IPS-18a (cell line): ENCODE data around the gene AIRE.
A peak's percentile ranks its signal among the peaks of the same experiment; 100 is the strongest.

Experiments used
- H3K27ac ChIP-seq: one replicate; pipeline ENCODE4 v1.5.1; 2013; ENCODE audit warnings: low read length
- H3K27me3 ChIP-seq: one replicate; pipeline ENCODE4 v1.6.1; 2013; ENCODE audit warnings: mild to moderate bottlenecking, low read length; ENCODE audit not compliant: control insufficient read depth, insufficient read depth
- H3K36me3 ChIP-seq: one replicate; pipeline ENCODE4 v1.6.1; 2013; ENCODE audit warnings: low read depth, low read length; ENCODE audit not compliant: control insufficient read depth
- H3K4me1 ChIP-seq: one replicate; pipeline ENCODE4 v1.6.1; 2013; ENCODE audit warnings: low read depth, low read length; ENCODE audit not compliant: control insufficient read depth
- H3K4me3 ChIP-seq: one replicate; pipeline ENCODE4 v1.5.1; 2013; ENCODE audit warnings: low read length
- H3K9ac ChIP-seq: one replicate; pipeline ENCODE4 v1.6.1; 2013; ENCODE audit warnings: mild to moderate bottlenecking, low read length, moderate library complexity
- H3K9me3 ChIP-seq: one replicate; pipeline ENCODE4 v1.6.1; 2013; ENCODE audit warnings: low read depth, low read length; ENCODE audit not compliant: control insufficient read depth

AIRE gene

GRCh38 chr21:44295163-44295573, 9.5 kb downstream of the AIRE start:
- Histone ChIP-seq H3K9ac (no peak overlapping the region), H3K9me3 (no peaks in the 10 kb centered on the region), H3K4me3 (no peak overlapping the region), H3K27ac (no peak overlapping the region), H3K36me3 (no peaks in the 10 kb centered on the region), H3K4me1 (no peaks in the 10 kb centered on the region), H3K27me3 (peaks cover 10% of the 10 kb centered on the region)

- H3K9ac ChIP-seq, result no peak overlapping the region
- no peaks in the 10 kb centered on the region for H3K4me1 ChIP-seq
- no peak overlapping the region for H3K27ac ChIP-seq
- H3K36me3 ChIP-seq, result no peaks in the 10 kb centered on the region
- H3K27me3 ChIP-seq, result peaks cover 10% of the 10 kb centered on the region
- no peaks in the 10 kb centered on the region for H3K9me3 ChIP-seq
- H3K4me3 ChIP-seq, result no peak overlapping the region
Observed at GRCh38 chr21:44295646-44296045, 10.0 kb downstream of the AIRE start.

- H3K27me3 ChIP-seq, result peaks cover 10% of the 10 kb centered on the region
- no peak overlapping the region for H3K27ac ChIP-seq
- H3K9ac ChIP-seq, result no peak overlapping the region
- no peaks in the 10 kb centered on the region for H3K36me3 ChIP-seq
- H3K4me3 ChIP-seq, result no peak overlapping the region
- H3K9me3 ChIP-seq, result no peaks in the 10 kb centered on the region
- no peaks in the 10 kb centered on the region for H3K4me1 ChIP-seq
Observed at GRCh38 chr21:44296103-44296519, 10.4 kb downstream of the AIRE start.

GRCh38 chr21:44296916-44297315, 11.2 kb downstream of the AIRE start:
- no peaks in the 10 kb centered on the region for H3K4me1 ChIP-seq
- no peak overlapping the region for H3K27ac ChIP-seq
- no peak overlapping the region for H3K9ac ChIP-seq
- no peaks in the 10 kb centered on the region for H3K9me3 ChIP-seq
- H3K36me3 ChIP-seq, result no peaks in the 10 kb centered on the region
- H3K27me3 ChIP-seq, result peaks cover 10% of the 10 kb centered on the region
- H3K4me3 ChIP-seq, result no peak overlapping the region

- Histone ChIP-seq H3K27me3 (peaks cover 10% of the 10 kb centered on the region), H3K36me3 (no peaks in the 10 kb centered on the region), H3K27ac (no peak overlapping the region), H3K4me1 (no peaks in the 10 kb centered on the region), H3K9ac (no peak overlapping the region), H3K4me3 (no peak overlapping the region), H3K9me3 (no peaks in the 10 kb centered on the region)
Observed at GRCh38 chr21:44297525-44298290, 12.0 kb downstream of the AIRE start.

- peaks cover 10% of the 10 kb centered on the region for H3K27me3 ChIP-seq
- no peaks in the 10 kb centered on the region for H3K36me3 ChIP-seq
- H3K4me3 ChIP-seq, result no peak overlapping the region
- H3K4me1 ChIP-seq, result no peaks in the 10 kb centered on the region
- no peaks in the 10 kb centered on the region for H3K9me3 ChIP-seq
- H3K9ac ChIP-seq, result no peak overlapping the region
- no peak overlapping the region for H3K27ac ChIP-seq
Observed at GRCh38 chr21:44298301-44298700, 12.6 kb downstream of the AIRE start.

GRCh38 chr21:44299085-44299457, 13.4 kb downstream of the AIRE start:
- Histone ChIP-seq H3K27me3 (peaks cover 10% of the 10 kb centered on the region), H3K4me1 (no peaks in the 10 kb centered on the region), H3K27ac (no peak overlapping the region), H3K36me3 (no peaks in the 10 kb centered on the region), H3K4me3 (peak overlapping the region; percentile 68), H3K9me3 (no peaks in the 10 kb centered on the region), H3K9ac (no peak overlapping the region)

- H3K36me3 ChIP-seq, result no peaks in the 10 kb centered on the region
Observed at GRCh38 chr21:44299458-44300261, 14.0 kb downstream of the AIRE start, which contains the start of gene PFKL. TSS of gene PFKL (plus strand) at chr21:44300053. CDS start at chr21:44300106, 53 bp downstream.

GRCh38 chr21:44300262-44300959, 14.7 kb downstream of the AIRE start:
- Histone ChIP-seq H3K27me3 (peaks cover 10% of the 10 kb centered on the region), H3K27ac (no peak overlapping the region), H3K9me3 (no peaks in the 10 kb centered on the region), H3K4me1 (no peaks in the 10 kb centered on the region), H3K9ac (no peak overlapping the region), H3K36me3 (no peaks in the 10 kb centered on the region), H3K4me3 (peak overlapping the region; percentile 60)

More at GRCh38 chr21:44299458-44300261, 14.0 kb downstream of the AIRE start, which contains the start of gene PFKL:
- H3K27ac ChIP-seq, result no peak within 1 kb of the TSS
- no peaks in the 10 kb centered on the region for H3K9me3 ChIP-seq
- peaks cover 10% of the 10 kb centered on the region for H3K27me3 ChIP-seq
- H3K4me1 ChIP-seq, result no peaks in the 10 kb centered on the region
- no peak within 1 kb of the TSS for H3K9ac ChIP-seq
- peak within 1 kb of the TSS; percentile 68 for H3K4me3 ChIP-seq

- peaks cover 10% of the 10 kb centered on the region for H3K27me3 ChIP-seq
- H3K4me3 ChIP-seq, result no peak overlapping the region
- no peak overlapping the region for H3K27ac ChIP-seq
- no peaks in the 10 kb centered on the region for H3K36me3 ChIP-seq
- no peaks in the 10 kb centered on the region for H3K9me3 ChIP-seq
- no peak overlapping the region for H3K9ac ChIP-seq
- no peaks in the 10 kb centered on the region for H3K4me1 ChIP-seq
Observed at GRCh38 chr21:44301141-44301540, 15.5 kb downstream of the AIRE start.

GRCh38 chr21:44301961-44302406, 16.3 kb downstream of the AIRE start:
- Histone ChIP-seq H3K4me1 (no peaks in the 10 kb centered on the region), H3K9me3 (no peaks in the 10 kb centered on the region), H3K27ac (no peak overlapping the region), H3K27me3 (peaks cover 10% of the 10 kb centered on the region), H3K9ac (no peak overlapping the region), H3K4me3 (no peak overlapping the region), H3K36me3 (no peaks in the 10 kb centered on the region)
